DMS53 (cell line): ENCODE data around the gene SRRT.
"Not testable (repeated sequence)": the region's sequence is repeated elsewhere in the genome, so short reads cannot be mapped to it uniquely, and the experiment has no call there.

Source experiments
- DNase-seq: peaks from one replicate; lab custom pipeline; 2025; lab: John Stamatoyannopoulos, UW

SRRT gene

DNA sequence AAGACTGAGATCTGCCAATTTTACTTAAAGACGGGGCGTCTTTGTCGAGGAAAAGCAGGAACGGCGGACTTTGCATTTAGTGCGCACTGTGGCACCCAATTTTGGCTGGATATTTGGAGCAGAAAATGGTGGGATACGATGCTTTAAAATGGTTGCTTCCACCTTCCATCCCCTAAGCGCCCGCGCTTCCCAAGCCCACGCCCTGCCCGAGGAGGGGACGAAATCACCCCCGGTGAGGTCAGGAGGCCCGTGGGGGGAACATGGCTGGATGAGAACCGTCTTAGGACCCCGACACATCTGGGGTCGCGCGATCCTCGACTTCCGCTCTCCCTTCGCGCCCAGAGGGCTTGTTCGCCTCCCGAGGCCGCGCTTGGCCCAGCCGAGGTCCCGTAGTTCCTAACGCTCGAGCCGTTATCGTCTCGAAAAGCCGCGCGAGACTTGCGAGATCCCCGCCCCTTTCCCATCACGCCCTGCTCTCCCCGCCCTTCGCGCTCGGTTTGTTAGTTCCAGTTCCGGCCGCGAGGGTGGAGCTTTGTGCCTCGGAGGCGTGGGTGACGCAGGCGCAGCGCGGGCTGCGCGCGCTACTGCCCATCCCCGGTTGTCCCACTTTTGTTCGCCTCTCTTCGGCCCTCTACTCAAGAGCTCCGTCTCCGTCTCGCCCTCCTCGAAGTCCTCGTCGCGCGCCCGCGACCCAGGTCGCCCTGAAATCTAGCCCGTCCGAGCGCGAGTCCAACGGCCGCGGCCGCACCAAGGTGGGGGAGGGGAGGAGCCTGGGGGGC lies at the start of gene SRRT:
Gene SRRT (plus strand): TSS at position 527 of the 779 bp plus-strand sequence. CDS start 488 bp downstream, outside the sequence.
- DNase-seq: peak; percentile 100

GRCh38 chr7:100825215-100825671 lies 49.7 kb upstream of the SRRT start:
- DNase-seq: peak; percentile 62

GRCh38 chr7:100825751-100826513 lies 49.0 kb upstream of the SRRT start:
- DNase-seq: no peak

GRCh38 chr7:100826514-100827329 lies 48.2 kb upstream of the SRRT start:
- DNase-seq: no peak

DNA sequence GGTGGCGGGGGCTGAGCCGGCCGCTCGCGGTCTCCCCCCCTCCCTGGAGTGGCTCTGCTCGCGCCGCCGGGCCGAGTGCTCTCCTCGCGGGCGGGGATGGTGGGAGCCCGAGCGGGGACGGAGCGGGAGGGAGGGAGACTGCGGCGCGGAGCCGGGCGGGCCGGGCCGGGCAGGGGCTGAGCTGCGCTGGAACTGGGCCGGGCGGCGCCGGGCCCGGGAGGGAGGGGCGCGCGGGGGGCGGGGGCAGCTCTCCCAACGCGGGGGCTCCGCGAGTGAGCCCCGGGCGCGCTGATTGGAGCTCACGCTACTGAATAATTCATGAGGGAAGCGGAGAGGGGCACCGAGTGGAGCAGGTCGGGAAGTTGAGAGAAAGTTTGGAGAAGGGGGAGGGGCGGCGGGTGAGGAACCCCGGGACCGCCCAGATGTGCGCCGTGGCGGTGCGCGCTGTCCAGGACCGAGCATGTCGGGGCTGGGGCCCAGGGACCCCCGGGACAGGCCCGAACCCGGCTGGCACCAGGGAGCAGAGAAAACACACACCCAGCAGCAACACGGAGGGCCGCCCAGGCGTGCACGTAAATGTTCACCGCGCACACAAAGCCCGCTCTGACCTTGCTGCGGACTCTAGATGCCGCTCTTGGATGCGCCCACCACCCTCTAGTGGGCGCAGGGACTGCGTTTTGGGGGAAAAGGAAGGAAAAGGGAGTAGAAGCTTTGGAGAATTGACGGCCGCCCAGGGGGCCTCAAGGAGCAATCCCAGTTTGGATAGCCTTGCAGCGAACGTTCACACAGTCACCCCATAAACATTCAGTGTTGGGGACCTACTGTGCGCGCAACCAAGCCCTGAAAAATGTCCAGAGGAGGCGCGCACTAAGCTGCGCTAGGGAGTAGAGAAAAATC lies 47.3 kb upstream of the SRRT start, which contains the start of gene EPHB4:
Gene EPHB4 (minus strand): TSS at position 194 of the 897 bp plus-strand sequence. CDS start 493 bp downstream, outside the sequence.
- DNase-seq: peak; percentile 35

DNA sequence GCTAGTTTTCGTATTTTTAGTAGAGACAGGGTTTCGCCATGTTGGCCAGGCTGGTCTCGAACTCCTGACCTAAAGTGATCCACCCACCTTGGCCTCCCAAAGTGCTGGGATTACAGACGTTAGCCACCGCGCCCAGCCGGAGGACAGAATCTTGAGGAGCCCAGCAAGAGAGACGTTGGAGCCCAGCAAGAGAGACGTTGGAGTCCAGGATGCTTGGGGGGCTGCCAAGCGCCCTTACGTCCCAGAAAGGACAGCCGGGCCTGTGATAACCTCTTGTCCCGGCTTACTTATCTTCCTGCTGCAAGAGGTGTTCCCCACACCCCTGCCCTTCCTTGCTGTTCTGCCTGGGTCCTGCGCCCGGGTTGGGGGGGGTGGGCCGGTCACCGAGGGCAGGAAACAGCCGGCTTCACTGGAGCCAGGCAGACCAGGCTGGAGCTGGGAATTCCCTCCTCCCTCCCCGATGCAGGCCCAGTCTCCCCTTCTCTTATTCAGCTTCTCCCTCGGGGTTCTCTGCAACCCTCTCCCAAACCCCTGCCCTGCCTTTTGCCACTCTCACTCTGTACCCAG lies 45.7 kb upstream of the SRRT start:
- DNase-seq: no peak

- DNase-seq: no peak
Measured at GRCh38 chr7:100830396-100830795, 44.5 kb upstream of the SRRT start.

DNA sequence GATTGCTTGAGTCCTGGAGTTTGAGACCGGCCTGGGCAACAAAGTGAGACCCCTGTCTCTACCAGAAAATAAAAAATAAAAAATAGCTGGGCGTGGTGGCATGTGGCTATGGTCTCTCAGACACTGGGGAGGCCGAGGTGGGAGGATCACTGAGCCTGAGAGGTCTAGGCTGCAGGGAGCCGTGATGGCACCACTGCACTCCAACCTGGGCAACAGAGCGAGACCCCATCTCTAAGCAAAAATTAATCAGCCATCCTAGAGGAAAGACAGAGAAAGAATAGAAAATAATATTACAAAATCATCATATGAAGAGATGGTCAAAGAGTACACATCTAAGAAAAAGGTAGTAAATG lies 42.6 kb upstream of the SRRT start:
- DNase-seq: no peak

GRCh38 chr7:100835903-100836811 lies 38.7 kb upstream of the SRRT start:
- DNase-seq: no peak

DNA sequence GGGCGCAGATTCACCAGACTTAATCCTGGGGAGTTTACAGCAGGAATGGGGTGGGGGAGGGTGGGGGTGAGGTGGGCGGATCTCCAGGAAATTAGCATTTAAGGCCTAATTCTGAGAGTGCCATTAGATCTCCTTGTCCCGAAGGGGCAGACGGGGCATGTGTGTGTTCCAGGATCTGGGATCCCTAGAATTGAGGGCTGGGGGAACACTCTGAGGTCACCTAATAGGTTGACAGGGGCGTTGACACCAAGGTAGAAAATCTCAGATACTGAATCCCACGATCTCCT lies 38.1 kb upstream of the SRRT start:
- no peak for DNase-seq

- peak; percentile 99 for DNase-seq
Measured at GRCh38 chr7:100837099-100837836, 37.6 kb upstream of the SRRT start.

- DNase-seq: no peak
Measured at GRCh38 chr7:100839361-100839760, 35.5 kb upstream of the SRRT start.

GRCh38 chr7:100840470-100841100 lies 34.3 kb upstream of the SRRT start:
- no peak for DNase-seq

DNA sequence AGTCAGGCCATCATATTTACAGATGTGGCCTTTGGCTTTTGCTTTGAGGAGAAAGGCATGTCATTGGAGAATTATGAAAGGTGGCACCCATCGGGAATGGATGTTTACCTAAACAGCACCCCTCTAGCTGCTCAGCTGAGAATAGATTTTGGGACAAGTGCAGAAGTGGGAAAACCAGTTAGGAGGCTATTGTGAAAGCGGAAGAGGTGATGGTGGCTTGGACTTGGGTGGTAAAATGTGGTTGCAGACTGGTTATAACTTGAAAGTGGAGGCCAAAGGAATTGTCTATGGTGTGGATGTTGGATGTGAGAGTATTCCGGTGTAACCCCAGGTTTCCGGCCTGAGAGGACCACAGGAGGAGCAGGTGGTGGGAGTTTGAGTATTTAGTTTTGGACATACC lies 27.5 kb upstream of the SRRT start:
- no peak for DNase-seq

GRCh38 chr7:100852048-100852872 lies 22.6 kb upstream of the SRRT start, which contains the start of gene SLC12A9:
Gene SLC12A9, plus strand, starts transcription at chr7:100852713. Its CDS starts 1,485 bp downstream, at chr7:100854198.
- DNase-seq: peak; percentile 97

DNA sequence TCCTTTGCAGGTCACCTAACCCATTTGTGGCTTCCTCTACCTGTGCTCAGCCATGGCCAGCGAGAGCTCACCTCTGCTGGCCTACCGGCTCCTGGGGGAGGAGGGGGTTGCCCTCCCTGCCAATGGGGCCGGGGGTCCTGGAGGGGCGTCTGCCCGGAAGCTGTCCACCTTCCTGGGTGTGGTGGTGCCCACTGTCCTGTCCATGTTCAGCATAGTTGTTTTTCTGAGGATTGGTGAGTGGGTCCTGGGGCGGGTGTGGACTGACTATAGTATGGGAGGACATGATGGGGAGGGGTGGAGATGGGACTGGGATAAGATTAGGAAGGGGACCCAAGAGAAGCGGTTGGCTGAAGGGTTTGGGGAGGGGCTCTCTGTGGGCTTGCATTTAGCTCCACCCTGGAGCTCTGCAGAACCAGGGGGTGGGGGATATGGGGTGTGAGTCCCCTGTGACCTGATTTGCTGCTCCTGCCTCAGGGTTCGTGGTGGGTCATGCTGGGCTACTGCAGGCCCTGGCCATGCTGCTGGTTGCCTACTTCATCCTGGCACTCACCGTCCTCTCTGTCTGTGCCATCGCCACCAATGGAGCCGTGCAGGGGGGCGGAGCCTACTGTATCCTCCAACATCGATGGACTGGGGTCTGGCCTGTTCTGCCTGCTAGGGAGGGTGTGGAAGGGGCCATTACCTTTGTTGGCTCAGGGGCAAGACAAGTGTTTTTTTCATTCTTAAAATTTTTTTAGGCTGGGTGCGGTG lies 20.6 kb upstream of the SRRT start:
- no peak for DNase-seq

DNA sequence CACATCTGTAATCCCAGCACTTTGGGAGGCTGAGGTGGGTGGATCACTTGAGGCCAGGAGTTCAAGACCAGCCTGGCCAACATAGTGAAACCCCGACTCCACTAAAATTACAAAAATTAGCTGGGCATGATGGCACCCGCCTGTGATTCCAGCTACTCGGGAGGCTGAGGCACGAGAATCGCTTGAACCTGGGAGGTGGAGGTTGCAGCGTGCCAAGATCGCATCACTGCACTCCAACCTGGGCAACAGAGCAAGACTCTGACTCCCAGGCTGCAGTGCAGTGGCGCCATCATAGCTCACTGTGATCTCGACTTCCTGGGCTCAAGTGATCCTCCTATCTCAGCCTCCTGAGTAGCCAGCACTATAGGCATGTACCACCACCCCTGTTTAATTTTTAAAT lies 20.0 kb upstream of the SRRT start:
- not testable (repeated sequence) for DNase-seq
